ENCODE results near the gene DHX8. TPM values are rescaled to one million over a fixed set of nuclear protein-coding genes. Genes with fewer than 3 reads are reported as not detected.

Gene DHX8
- total RNA-seq, 1 experiment from 2014 or later, result 24.4 TPM

GRCh38 chr17:43570518-43570928 lies 86.7 kb downstream of the DHX8 start:
- CTCF ChIA-PET, result interaction anchor here (0.7 kb wide), 1 partner anchor 85 kb away, joined by 3 read pairs; no protein-coding TSS in a partner anchor
- DNase-seq (ENCODE audit: low spot score), result no peak
- no peak overlapping the region for H3K4me3 ChIP-seq (ENCODE audit: low read depth, low read length, poor library complexity, severe bottlenecking)
- H3K36me3 ChIP-seq (ENCODE audit: insufficient read depth, low read length, poor library complexity, severe bottlenecking), result no peaks in the 10 kb centered on the region
- TF ChIP-seq CTCF (conservative IDR thresholded peaks at IDR 0.05; ENCODE audit: low read depth, low read length) (no peak), EZH2 (IDR thresholded peaks at IDR 0.05; ENCODE audit: borderline replicate concordance, low read depth, low read length, poor library complexity, severe bottlenecking) (no peak)
- H3K9me3 ChIP-seq (ENCODE audit: low read depth, low read length, poor library complexity, severe bottlenecking), result no peaks in the 10 kb centered on the region
- intact Hi-C loops (cut with micrococcal nuclease; ENCODE audit: unreplicated experiment), result no loop called here
- no peaks in the 10 kb centered on the region for H3K27me3 ChIP-seq (replicated peaks; ENCODE audit: insufficient read depth, low read depth, low read length, poor library complexity)
- no peaks in the 10 kb centered on the region for H3K4me1 ChIP-seq (ENCODE audit: insufficient read depth, low read length, poor library complexity, severe bottlenecking)
- POLR2A ChIA-PET (ENCODE audit: low non-redundant PET), result interaction anchor here (0.7 kb wide), 2 partner anchors 27 to 150 kb away, joined by 4 to 10 read pairs; no protein-coding TSS in a partner anchor
- no TSS peak for BruUV-seq (replicated peaks)
- H3K27ac ChIP-seq (ENCODE audit: low read depth, low read length, poor library complexity, severe bottlenecking), result no peak overlapping the region

GRCh38 chr17:43572368-43572980 lies 88.7 kb downstream of the DHX8 start:
- intact Hi-C loops (cut with micrococcal nuclease; ENCODE audit: unreplicated experiment), result no loop called here
- Histone ChIP-seq H3K27ac (ENCODE audit: low read depth, low read length, poor library complexity, severe bottlenecking) (no peak overlapping the region), H3K4me1 (ENCODE audit: insufficient read depth, low read length, poor library complexity, severe bottlenecking) (no peaks in the 10 kb centered on the region), H3K4me3 (ENCODE audit: low read depth, low read length, poor library complexity, severe bottlenecking) (no peak overlapping the region), H3K9me3 (ENCODE audit: low read depth, low read length, poor library complexity, severe bottlenecking) (no peaks in the 10 kb centered on the region), H3K27me3 (replicated peaks; ENCODE audit: insufficient read depth, low read depth, low read length, poor library complexity) (no peaks in the 10 kb centered on the region), H3K36me3 (ENCODE audit: insufficient read depth, low read length, poor library complexity, severe bottlenecking) (no peaks in the 10 kb centered on the region)
- TF ChIP-seq EZH2 (IDR thresholded peaks at IDR 0.05; ENCODE audit: borderline replicate concordance, low read depth, low read length, poor library complexity, severe bottlenecking) (no peak), CTCF (conservative IDR thresholded peaks at IDR 0.05; ENCODE audit: low read depth, low read length) (no peak)
- no peak for DNase-seq (ENCODE audit: low spot score)
- ChIA-PET CTCF (no interaction called here), POLR2A (ENCODE audit: low non-redundant PET) (no interaction called here)
- no TSS peak for BruUV-seq (replicated peaks)

GRCh38 chr17:43573579-43574321 lies 90.0 kb downstream of the DHX8 start:
- DNase-seq (ENCODE audit: low spot score), result no peak
- no peaks in the 10 kb centered on the region for H3K9me3 ChIP-seq (ENCODE audit: low read depth, low read length, poor library complexity, severe bottlenecking)
- TF ChIP-seq EZH2 (IDR thresholded peaks at IDR 0.05; ENCODE audit: borderline replicate concordance, low read depth, low read length, poor library complexity, severe bottlenecking) (no peak), CTCF (conservative IDR thresholded peaks at IDR 0.05; ENCODE audit: low read depth, low read length) (no peak)
- no TSS peak for BruUV-seq (replicated peaks)
- no peaks in the 10 kb centered on the region for H3K27me3 ChIP-seq (replicated peaks; ENCODE audit: insufficient read depth, low read depth, low read length, poor library complexity)
- H3K36me3 ChIP-seq (ENCODE audit: insufficient read depth, low read length, poor library complexity, severe bottlenecking), result no peaks in the 10 kb centered on the region
- ChIA-PET POLR2A (ENCODE audit: low non-redundant PET) (no interaction called here), CTCF (interaction anchor here (2.3 kb wide), 1 partner anchor 100 kb away, joined by 6 read pairs; no protein-coding TSS in a partner anchor)
- no peak overlapping the region for H3K4me3 ChIP-seq (ENCODE audit: low read depth, low read length, poor library complexity, severe bottlenecking)
- H3K27ac ChIP-seq (ENCODE audit: low read depth, low read length, poor library complexity, severe bottlenecking), result no peak overlapping the region
- H3K4me1 ChIP-seq (ENCODE audit: insufficient read depth, low read length, poor library complexity, severe bottlenecking), result no peaks in the 10 kb centered on the region
- intact Hi-C loops (cut with micrococcal nuclease; ENCODE audit: unreplicated experiment), result no loop called here

Data from A673 (cell line).